Measurements from ENCODE around the gene ZBED2. TPM values are rescaled to one million over a fixed set of nuclear protein-coding genes. Genes with fewer than 3 reads are reported as not detected.
"Not testable (repeated sequence)": the region's sequence is repeated elsewhere in the genome, so short reads cannot be mapped to it uniquely, and the experiment has no call there.

ZBED2 gene
- total RNA-seq, 1 experiment from 2014 or later, result 0.14 TPM

GRCh38 chr3:111577113-111577512 lies 18.0 kb downstream of the ZBED2 start:
- DNase-seq (ENCODE audit: low read depth), result no peak

- DNase-seq (ENCODE audit: low read depth), result no peak
Measured at GRCh38 chr3:111571907-111572460, 23.2 kb downstream of the ZBED2 start.

- no peak for DNase-seq (ENCODE audit: low read depth)
Measured at GRCh38 chr3:111571282-111571681, 23.9 kb downstream of the ZBED2 start.

GRCh38 chr3:111570404-111571030 lies 24.6 kb downstream of the ZBED2 start:
- DNase-seq (ENCODE audit: low read depth), result no peak

- DNase-seq (ENCODE audit: low read depth), result no peak
Measured at GRCh38 chr3:111568911-111569310, 26.2 kb downstream of the ZBED2 start.

GRCh38 chr3:111568355-111568754 lies 26.8 kb downstream of the ZBED2 start:
- no peak for DNase-seq (ENCODE audit: low read depth)

GRCh38 chr3:111566844-111567243 lies 28.3 kb downstream of the ZBED2 start:
- DNase-seq (ENCODE audit: low read depth), result no peak

GRCh38 chr3:111561902-111562301 lies 33.2 kb downstream of the ZBED2 start:
- not testable (repeated sequence) for DNase-seq (ENCODE audit: low read depth)

- DNase-seq (ENCODE audit: low read depth), result no peak
Measured at GRCh38 chr3:111548756-111549155, 46.4 kb downstream of the ZBED2 start.

GRCh38 chr3:111548092-111548491 lies 47.1 kb downstream of the ZBED2 start:
- DNase-seq (ENCODE audit: low read depth), result peak; percentile 40

- DNase-seq (ENCODE audit: low read depth), result no peak
Measured at GRCh38 chr3:111547631-111548030, 47.5 kb downstream of the ZBED2 start.

GRCh38 chr3:111545349-111545748 lies 49.8 kb downstream of the ZBED2 start:
- DNase-seq (ENCODE audit: low read depth), result no peak

Other genes with a start within 250 kb of the ZBED2 start
- gene CD96, start 53.1 kb downstream of the ZBED2 start, total RNA-seq (2014; rRNA removed; shearing (Covaris generic)), result 0.07 and 0.14 TPM in 2 replicates
- 3.8 and 4.2 TPM in 2 replicates for gene PLCXD2, start 79.3 kb upstream of the ZBED2 start, total RNA-seq (2014; rRNA removed; shearing (Covaris generic))